ENCODE results near the gene MAPKBP1.

MAPKBP1 gene

DNA sequence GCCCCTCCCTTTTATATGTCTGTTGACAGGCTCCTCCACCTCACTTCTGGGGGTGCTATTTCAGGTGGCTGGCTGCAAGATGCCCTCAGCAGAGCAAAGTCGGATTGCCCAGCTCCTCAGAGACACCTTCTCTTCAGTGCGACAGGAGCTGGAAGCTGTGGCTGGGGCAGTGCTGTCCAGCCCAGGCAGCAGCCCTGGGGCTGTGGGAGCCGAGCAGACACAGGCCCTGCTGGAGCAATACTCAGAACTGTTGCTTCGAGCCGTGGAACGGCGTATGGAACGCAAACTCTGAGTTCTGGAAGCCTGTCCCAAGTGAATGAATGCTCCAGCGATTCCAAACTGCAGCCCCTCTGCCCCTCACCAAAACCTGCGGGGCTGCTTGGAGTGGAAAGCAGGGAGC, 50.9 kb downstream of the MAPKBP1 start:
- peaks cover 13% of the 10 kb centered on the region for H3K27me3 ChIP-seq
- no peaks in the 10 kb centered on the region for H3K9me3 ChIP-seq
- no peak overlapping the region for H3K4me3 ChIP-seq (ENCODE audit: low read depth in 1 of 2, low read length in 1 of 2)
- H3K36me3 ChIP-seq = peaks cover 42% of the 10 kb centered on the region
- no peak for TF ChIP-seq CTCF (IDR thresholded peaks at IDR 0.05)
- peaks cover 22 to 25% of the 10 kb centered on the region in 2 experiments for H3K4me1 ChIP-seq (ENCODE audit: control insufficient read depth in 1 of 2, insufficient read depth in 1 of 2, low read depth in 1 of 2, low read length in 1 of 2)
- no peak overlapping the region for H3K27ac ChIP-seq

GRCh38 chr15:41825572-41826535, 51.6 kb downstream of the MAPKBP1 start:
- Histone ChIP-seq H3K4me1 (ENCODE audit: control insufficient read depth in 1 of 2, insufficient read depth in 1 of 2, low read depth in 1 of 2, low read length in 1 of 2) (peaks cover 22 to 25% of the 10 kb centered on the region in 2 experiments), H3K36me3 (peaks cover 35% of the 10 kb centered on the region), H3K4me3 (ENCODE audit: low read depth in 1 of 2, low read length in 1 of 2) (no peak overlapping the region), H3K27ac (no peak overlapping the region), H3K9me3 (no peaks in the 10 kb centered on the region), H3K27me3 (peaks cover 13% of the 10 kb centered on the region)
- no peak for TF ChIP-seq CTCF (IDR thresholded peaks at IDR 0.05)

GRCh38 chr15:41827290-41827879, 53.1 kb downstream of the MAPKBP1 start:
- no peak for TF ChIP-seq CTCF (IDR thresholded peaks at IDR 0.05)
- Histone ChIP-seq H3K27ac (peak overlapping the region; percentile 70), H3K4me1 (ENCODE audit: control insufficient read depth in 1 of 2, insufficient read depth in 1 of 2, low read depth in 1 of 2, low read length in 1 of 2) (peaks cover 22 to 25% of the 10 kb centered on the region in 2 experiments), H3K36me3 (peaks cover 33% of the 10 kb centered on the region), H3K9me3 (no peaks in the 10 kb centered on the region), H3K4me3 (ENCODE audit: low read depth in 1 of 2, low read length in 1 of 2) (peak overlapping the region; percentile 93 to 96), H3K27me3 (peaks cover 13% of the 10 kb centered on the region)

DNA sequence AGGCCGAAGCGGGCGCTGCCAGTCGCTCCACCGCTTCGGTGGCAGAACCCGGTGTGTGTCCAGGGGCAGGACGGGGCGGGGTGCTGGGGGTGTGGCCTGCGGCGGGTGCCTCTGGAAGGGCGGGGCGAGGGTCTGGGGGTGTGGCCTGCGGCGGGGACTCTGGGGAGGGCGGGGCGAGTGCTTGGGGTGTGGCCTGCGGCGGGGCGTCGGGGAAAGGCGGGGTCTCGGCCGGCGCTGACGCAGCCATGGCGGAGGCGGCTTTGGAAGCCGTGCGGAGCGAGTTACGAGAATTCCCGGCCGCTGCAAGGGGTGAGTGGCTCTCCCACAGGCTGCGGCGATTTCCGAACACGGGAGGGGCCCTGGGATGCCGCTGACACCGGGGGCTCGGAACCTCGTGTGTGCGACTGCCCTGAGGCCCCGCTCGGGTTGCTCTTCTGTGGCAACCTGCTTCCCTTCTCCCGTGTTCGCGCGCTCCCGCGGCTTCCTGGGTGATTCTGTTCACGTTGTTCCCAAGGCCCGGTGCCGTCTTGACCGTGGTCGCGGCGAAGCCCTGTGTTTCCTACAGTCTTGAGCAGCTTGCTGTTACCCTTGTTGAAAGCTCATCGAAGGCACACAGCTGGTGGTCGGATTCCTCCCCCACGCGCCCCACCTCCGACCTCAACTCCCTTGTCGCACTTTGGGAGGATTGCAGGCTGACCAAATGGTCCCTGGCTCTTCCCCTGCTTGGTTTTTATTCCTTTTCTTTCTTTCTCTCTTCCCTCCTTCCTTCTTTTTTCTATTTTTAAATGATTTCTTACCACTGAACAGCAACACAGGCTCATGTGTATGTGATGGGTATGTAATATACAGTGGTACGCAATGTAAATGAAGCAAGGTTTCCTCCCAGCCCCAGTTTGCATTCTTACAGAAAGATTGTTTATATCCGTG, 53.9 kb downstream of the MAPKBP1 start, which contains the start of gene JMJD7:
JMJD7 (plus strand) TSS at position 213 of the 927 bp plus-strand sequence; CDS start at position 246, 33 bp downstream.
- Histone ChIP-seq H3K27me3 (peaks cover 13% of the 10 kb centered on the region), H3K4me3 (ENCODE audit: low read depth in 1 of 2, low read length in 1 of 2) (peak within 1 kb of the TSS; percentile 93 to 96), H3K9me3 (no peaks in the 10 kb centered on the region), H3K27ac (peak within 1 kb of the TSS; percentile 70), H3K4me1 (ENCODE audit: control insufficient read depth in 1 of 2, insufficient read depth in 1 of 2, low read depth in 1 of 2, low read length in 1 of 2) (peaks cover 22 to 25% of the 10 kb centered on the region in 2 experiments), H3K36me3 (peaks cover 28% of the 10 kb centered on the region)
- TF ChIP-seq CTCF (IDR thresholded peaks at IDR 0.05) = peak; percentile 41

GRCh38 chr15:41828807-41829141, 54.5 kb downstream of the MAPKBP1 start:
- H3K4me3 ChIP-seq (ENCODE audit: low read depth in 1 of 2, low read length in 1 of 2) = peak overlapping the region; percentile 93 to 96
- peaks cover 13% of the 10 kb centered on the region for H3K27me3 ChIP-seq
- H3K36me3 ChIP-seq = peaks cover 21% of the 10 kb centered on the region
- H3K9me3 ChIP-seq = no peaks in the 10 kb centered on the region
- H3K4me1 ChIP-seq (ENCODE audit: control insufficient read depth in 1 of 2, insufficient read depth in 1 of 2, low read depth in 1 of 2, low read length in 1 of 2) = peaks cover 22 to 25% of the 10 kb centered on the region in 2 experiments
- no peak overlapping the region for H3K27ac ChIP-seq
- TF ChIP-seq CTCF (IDR thresholded peaks at IDR 0.05) = no peak

Measured in neutrophil (primary cell).